Measurements from ENCODE around the gene PHPT1.
"Not testable (repeated sequence)": the region's sequence is repeated elsewhere in the genome, so short reads cannot be mapped to it uniquely, and the experiment has no call there.

Gene PHPT1

DNA sequence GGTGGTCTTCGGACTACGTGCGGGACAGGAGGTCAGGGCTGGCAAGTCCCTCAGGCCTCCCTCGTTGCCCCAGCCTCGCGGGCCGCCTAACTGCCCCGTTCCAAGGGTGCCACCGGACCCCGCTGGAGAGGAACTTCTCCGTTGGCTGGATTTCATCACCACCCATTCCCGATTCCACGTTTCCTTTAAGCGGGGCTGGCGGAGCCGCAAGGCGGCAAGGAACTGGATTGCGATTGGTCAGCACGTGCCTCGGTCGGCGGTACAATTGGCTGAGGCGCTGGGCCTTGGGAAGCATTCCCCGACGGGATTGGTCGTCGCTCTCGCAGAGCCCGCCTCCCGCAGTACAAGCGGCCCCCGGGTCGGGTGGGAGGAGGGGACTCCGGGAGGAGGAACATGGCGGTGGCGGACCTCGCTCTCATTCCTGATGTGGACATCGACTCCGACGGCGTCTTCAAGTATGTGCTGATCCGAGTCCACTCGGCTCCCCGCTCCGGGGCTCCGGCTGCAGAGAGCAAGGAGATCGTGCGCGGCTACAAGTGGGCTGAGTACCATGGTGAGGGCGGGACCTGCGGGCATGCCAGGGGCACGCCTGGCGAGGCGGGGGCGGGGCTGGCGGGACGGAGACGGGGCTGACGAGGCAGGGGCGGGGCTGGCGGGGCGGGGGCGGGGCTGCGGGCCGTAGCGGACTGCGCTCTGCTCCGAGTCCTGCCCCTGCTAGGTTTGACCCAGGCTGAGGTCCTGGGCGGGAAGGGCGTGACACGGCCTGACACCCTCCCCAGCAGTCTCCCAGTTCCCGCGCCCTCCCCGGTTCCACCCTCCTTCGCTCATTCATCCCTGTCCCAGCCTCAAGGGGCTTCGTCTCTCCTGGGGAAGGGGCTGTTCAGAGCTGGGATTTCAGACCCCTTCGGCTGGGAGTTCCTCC is at the start of gene PHPT1:
PHPT1 (plus strand) TSS at position 372 of the 922 bp plus-strand sequence; CDS start at position 394, 22 bp downstream.
- peak; percentile 96 for DNase-seq

DNA sequence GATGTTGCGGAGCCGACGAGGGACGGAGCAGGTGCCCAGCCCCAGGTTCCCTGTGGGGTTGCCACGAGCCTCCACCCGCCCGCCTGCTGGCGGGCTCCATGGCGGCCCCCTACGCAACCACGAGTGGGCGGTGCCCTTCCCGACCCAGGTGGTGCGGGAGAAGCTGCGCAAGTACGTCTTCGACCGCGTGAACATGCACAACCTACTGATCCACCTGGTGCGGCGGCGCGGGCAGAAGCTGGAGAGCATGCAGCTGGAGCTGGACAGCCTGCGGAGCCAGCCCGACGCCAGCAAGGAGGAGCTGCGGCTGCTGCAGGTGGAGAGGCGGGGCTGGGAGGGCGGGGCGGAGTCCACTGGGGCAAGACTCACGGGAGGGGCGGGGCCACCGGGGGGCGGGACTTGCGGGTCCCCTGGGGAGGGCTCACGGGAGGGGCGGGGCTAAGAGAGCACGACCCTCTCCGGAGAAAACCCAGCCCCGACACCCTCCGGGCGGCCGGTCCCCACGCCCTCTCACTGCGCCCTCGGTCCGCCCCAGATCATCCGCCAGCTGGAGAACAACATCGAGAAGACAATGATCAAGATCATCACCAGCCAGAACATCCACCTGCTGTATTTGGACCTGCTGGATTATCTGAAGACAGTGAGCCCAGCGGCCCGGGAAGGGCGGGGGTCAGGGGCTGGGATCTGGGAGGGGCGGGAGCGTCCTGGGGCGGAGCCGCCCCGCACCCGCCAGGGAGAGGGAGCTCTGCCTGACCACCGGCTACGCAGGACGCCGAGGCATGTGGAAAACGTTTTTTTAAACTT is 49.2 kb upstream of the PHPT1 start:
- peak; percentile 79 for DNase-seq

GRCh38 chr9:136802321-136802720 is 46.9 kb upstream of the PHPT1 start:
- DNase-seq: no peak

GRCh38 chr9:136803009-136803550 is 46.1 kb upstream of the PHPT1 start:
- not testable (repeated sequence) for DNase-seq

GRCh38 chr9:136803551-136804508 is 45.4 kb upstream of the PHPT1 start:
- DNase-seq: no peak

DNA sequence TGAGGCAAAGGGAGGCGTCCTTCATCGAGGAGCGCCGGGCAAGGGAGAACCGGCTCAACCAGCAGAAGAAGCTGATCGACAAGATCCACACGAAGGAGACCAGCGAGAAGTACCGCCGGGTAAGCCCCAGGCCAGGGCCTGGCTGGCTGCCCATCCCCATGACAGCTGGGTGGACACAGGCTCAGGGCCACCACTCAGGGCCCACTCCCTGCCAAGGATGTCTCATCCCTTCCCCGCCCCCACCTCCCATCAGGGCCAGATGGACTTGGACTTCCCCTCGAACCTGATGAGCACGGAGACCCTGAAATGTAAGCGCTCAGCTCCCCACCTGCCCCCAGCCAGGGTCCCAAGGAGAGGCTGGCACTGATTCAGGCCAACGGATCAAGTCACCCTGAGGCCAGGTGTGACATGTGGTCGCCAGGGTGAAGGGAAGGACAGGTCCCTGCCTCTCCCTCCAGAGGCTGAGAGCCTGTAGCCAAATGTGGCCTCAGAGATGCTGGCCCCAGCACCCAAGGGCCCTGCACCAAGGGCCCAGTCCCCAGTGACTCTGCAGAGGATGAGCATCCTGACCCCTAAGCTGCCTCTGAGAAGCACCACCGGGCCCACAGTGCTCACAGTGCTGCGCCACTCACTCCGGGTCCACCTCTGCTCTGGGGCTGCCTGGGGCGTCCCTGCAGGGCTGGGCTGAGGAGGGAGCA is 44.6 kb upstream of the PHPT1 start:
- DNase-seq: no peak

GRCh38 chr9:136805207-136805740 is 43.9 kb upstream of the PHPT1 start:
- no peak for DNase-seq

DNA sequence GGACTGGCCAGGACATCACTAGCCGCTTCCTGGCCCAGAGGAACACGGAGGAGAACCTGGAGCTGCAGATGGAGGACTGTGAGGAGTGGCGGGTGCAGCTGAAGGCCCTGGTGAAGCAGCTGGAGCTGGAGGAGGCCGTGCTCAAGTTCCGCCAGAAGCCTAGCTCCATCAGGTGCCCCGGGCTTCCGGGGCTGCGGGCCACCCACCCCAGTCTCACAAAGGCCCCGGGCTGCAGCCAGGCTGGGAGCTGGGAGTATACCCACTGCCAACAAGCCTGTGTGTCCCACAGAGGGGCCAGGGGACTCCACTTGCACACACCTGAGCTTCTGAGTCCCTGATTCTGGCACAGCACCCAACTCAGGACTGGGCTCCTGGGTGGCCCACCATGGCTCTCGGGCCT is 43.1 kb upstream of the PHPT1 start:
- no peak for DNase-seq

- DNase-seq: no peak
Observed at GRCh38 chr9:136806631-136807201, 42.5 kb upstream of the PHPT1 start.

DNA sequence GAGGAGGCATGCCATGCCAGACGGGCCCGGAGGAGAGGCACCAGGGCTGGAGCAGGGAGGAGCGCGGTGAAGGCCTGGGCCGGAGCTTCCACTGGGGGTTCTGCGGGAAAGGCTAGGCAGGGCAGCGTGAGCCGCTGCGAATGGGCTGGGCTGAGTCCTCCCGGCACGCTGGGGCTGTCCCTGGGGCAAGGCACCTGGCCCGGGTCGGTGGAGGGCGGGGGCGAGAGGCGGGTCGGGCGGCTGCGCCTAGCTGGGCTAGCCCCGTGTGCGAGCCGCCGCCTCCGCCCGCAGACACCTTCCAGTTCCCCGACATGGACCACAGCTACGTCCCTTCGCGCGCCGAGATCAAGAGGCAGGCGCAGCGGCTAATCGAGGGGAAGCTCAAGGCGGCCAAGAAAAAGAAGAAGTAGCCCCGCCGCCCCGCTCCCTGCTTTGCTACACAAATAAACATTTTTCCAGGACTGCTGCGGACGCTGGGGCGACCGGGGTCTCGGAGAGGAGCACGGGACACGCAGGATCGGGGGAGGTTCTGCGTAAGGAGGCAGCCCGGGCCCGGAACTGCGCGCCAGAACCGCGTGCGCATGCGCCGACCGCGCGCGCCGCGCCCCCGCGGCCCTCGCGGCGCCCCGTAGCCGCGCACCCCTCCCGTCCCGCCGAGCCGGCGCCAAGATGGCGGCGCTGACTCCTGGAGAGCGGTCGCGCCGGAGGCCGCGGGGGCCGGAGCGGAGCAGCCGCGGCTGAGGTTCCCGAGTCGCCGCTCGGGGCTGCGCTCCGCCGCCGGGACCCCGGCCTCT is 41.7 kb upstream of the PHPT1 start, which contains the start of gene RABL6:
RABL6 (plus strand) TSS at position 668 of the 794 bp plus-strand sequence. CDS start 249 bp downstream, outside the sequence.
- DNase-seq: no peak

DNA sequence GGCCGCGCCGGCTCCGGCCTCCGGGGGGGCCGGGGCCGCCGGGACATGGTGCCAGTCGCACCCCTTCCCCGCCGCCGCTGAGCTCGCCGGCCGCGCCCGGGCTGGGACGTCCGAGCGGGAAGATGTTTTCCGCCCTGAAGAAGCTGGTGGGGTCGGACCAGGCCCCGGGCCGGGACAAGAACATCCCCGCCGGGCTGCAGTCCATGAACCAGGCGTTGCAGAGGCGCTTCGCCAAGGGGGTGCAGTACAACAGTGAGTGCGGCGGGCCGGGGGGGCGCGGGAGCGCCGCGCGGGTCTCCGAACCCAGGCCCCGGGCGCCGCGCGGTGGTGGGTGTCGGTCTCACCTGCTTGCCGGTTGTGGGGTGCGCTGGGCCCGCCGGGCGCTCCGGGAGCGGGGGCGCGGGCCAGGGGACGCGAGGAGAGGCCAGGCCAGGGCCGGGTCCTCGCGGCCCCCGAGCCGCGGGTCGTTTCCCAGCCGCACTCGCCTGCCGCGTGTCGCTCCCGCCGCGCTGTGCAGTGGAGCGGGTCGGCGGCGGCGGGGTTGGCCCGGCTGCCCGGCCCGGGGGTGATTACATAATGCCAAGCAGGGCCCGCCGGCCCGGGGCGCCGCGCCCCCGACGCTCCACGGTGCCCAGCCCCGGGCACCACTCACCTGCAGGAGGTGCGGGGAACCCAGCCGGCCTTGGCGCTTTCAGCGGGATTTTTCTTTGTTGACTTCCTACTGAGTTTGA is 41.0 kb upstream of the PHPT1 start:
- no peak for DNase-seq

DNA sequence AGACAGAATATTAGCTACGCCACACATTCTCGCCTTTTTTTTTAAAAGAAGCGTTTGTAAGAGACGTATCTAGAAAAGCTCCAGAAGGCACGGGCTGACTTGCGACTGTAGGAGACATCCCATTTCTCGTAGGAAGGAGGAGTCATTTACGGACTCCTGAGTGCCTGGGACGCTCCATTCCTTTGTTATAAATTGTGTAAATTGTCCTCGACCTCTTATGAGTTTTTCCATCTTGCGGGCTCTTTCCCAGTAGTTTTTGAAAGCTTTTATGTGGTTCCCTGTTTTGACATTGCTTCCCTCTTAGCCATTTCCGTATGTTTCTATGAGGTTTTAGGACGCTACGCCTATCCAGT is 40.4 kb upstream of the PHPT1 start:
- DNase-seq: no peak

- no peak for DNase-seq
Observed at GRCh38 chr9:136814725-136815421, 34.3 kb upstream of the PHPT1 start.

- no peak for DNase-seq
Observed at GRCh38 chr9:136815422-136815782, 33.8 kb upstream of the PHPT1 start.

DNA sequence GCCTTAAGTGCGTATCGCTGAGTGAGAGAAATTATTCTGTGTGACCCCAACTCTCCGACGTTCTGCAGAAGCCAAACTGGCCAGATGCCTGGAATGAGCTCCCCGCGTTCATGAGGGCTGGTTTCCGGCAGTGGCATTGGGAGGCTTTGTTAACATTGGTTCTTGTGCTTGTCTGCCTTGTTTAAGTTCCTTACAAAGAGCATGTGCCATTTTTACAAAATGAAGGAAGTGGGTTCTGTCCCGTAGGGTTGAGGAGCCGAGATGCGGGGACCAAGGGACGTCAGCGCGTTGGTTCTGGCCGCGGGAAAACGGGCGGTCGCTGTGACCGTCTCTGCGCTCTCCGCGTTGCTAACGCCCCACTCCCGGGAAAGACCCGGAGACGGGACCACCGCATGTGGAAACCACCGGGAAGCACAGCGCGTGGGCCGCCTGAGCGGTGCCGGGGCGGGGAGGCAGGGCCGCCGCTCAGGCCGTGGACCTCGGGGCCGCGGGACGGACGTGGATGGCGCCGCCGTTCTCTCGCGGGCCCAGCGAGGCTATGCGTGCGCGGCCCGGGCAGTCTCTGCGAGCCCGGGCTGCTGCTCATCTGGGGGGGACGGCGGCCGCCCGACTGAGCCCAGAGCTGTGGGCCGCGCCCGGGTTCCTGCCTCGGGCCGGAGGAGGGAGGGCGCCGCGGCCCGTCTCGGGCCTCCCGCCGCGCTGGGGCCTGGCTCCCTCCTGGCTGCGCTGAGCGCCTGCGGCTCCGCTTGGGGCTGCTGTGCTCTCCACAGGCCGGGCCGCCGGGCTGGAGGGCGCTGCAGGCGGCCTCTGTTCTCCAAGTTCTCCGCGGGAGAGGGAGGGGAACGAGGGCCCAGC is 28.0 kb upstream of the PHPT1 start:
- no peak for DNase-seq

- DNase-seq: no peak
Observed at GRCh38 chr9:136821826-136822544, 27.2 kb upstream of the PHPT1 start.
